Kidney (tissue), 14 donors: ENCODE measurements around the gene CSNK1D. TPM values are rescaled to one million over a fixed set of nuclear protein-coding genes. Genes with fewer than 3 reads are reported as not detected.
A peak's percentile ranks its signal among the peaks of the same experiment; 100 is the strongest.
"Not testable (repeated sequence)": the region's sequence is repeated elsewhere in the genome, so short reads cannot be mapped to it uniquely, and the experiment has no call there.

Source experiments
- DNase-seq, 5 donors: peaks; one replicate each; pipeline ENCODE4 v3.0.0-alpha.2; 2013 to 2020
- FAIRE-seq: peaks from 2 replicates; lab custom pipeline; 2012; peaks lifted over from hg19 to GRCh38; lab: Jason Lieb, UNC
- H3K27ac ChIP-seq, 2 donors: one replicate each; pipeline ENCODE4 v1.7.0; 2013; ENCODE audit warnings: low read depth in 2 of 2, low read length in 2 of 2, inconsistent platforms in 1 of 2
- H3K27me3 ChIP-seq: one replicate; pipeline ENCODE4 v1.7.1; 2013; ENCODE audit warnings: low read length, inconsistent platforms; ENCODE audit not compliant: control insufficient read depth, insufficient read depth
- H3K36me3 ChIP-seq, 3 donors: one replicate each; pipeline versions ENCODE4 v1.7.0 to v1.7.1; 2013; ENCODE audit warnings: low read length in 3 of 3, control low read depth in 1 of 3, inconsistent platforms in 1 of 3; ENCODE audit not compliant: insufficient read depth in 3 of 3, control insufficient read depth in 2 of 3
- H3K4me1 ChIP-seq, 3 donors: one replicate each; pipeline versions ENCODE4 v1.7.0 to v1.7.1; 2013; ENCODE audit warnings: low read length in 3 of 3, inconsistent platforms in 1 of 3, low read depth in 1 of 3; ENCODE audit not compliant: control insufficient read depth in 2 of 3, insufficient read depth in 2 of 3
- H3K4me3 ChIP-seq, 3 donors: one replicate each; pipeline versions ENCODE4 v1.7.0 to v1.8.1; 2013; ENCODE audit warnings: low read length in 3 of 3, control low read depth in 1 of 3, inconsistent platforms in 1 of 3
- H3K9ac ChIP-seq, 3 donors: one replicate each; pipeline versions ENCODE4 v1.7.0 to v1.7.1; 2013; ENCODE audit warnings: low read length in 3 of 3, control low read depth in 1 of 3, inconsistent platforms in 1 of 3
- H3K9me3 ChIP-seq, 3 donors: one replicate each; pipeline versions ENCODE4 v1.7.0 to v1.7.1; 2013; ENCODE audit warnings: low read length in 3 of 3, control low read depth in 1 of 3, inconsistent platforms in 1 of 3; ENCODE audit not compliant: control insufficient read depth in 2 of 3, insufficient read depth in 1 of 3
- CTCF ChIP-seq: IDR thresholded peaks from 3 replicates; pipeline ENCODE4 v1.5.1; 2012; ENCODE audit warnings: mild to moderate bottlenecking, moderate library complexity, borderline replicate concordance; ENCODE audit not compliant: insufficient read depth; ENCODE audit errors: extremely low read depth
- intact Hi-C: fragments of 100-400 bp; cut with DNase I; formaldehyde crosslinking; loops from one replicate; pipeline ENCODE4 v1.11.1; 2022
- polyA plus RNA-seq: library from polyadenylated mRNA; stranded (reverse); fragments of 350-450 nt; fragmentation: Illumina TruSeq; extraction: RNeasy Lipid Tissue Mini Kit (QIAGEN cat#74804); gene quantifications from one replicate; pipeline ENCODE4 v1.2.3, GENCODE V29; 2014; ENCODE audit warnings: low read depth, low replicate concordance; ENCODE audit not compliant: insufficient read depth
- total RNA-seq: library from RNA; stranded (reverse); fragmentation: NEBNext Ultra II Directional; extraction: Animal tissue kit (Norgen Biotek cat#: 25700); gene quantifications from one replicate; pipeline ENCODE4 v1.2.1, GENCODE V29; 2021
- donor health status: control.
- donor health status: control.
- donor health status: control.
- donor health status: control.
- donor health status: control.
- donor health status: DM: yes; HTN: yes; CAD: no.
- donor health status: Normal renal cell carcinoma (clear cell type).

Gene CSNK1D
- total and polyA plus RNA-seq, 2 donors from 2014 or later, result 69.7 to 160 TPM

- no peak overlapping the region for H3K4me3 ChIP-seq
- H3K9ac ChIP-seq, result no peak overlapping the region
- H3K36me3 ChIP-seq, result peaks cover 0 to 34% (median 8%) of the 10 kb centered on the region in 3 donors
- FAIRE-seq (no peak), DNase-seq (no peak)
- peak overlapping the region in 1 of 2 donors; percentile 13 for H3K27ac ChIP-seq
- no peak for TF ChIP-seq CTCF
- no peaks in the 10 kb centered on the region for H3K4me1 ChIP-seq
- no peaks in the 10 kb centered on the region for H3K9me3 ChIP-seq
- no peaks in the 10 kb centered on the region for H3K27me3 ChIP-seq
- intact Hi-C loops, result no loop called here
Observed at GRCh38 chr17:82195675-82196672, 77.5 kb downstream of the CSNK1D start.

GRCh38 chr17:82194765-82195164 lies 78.7 kb downstream of the CSNK1D start:
- no peak overlapping the region for H3K4me3 ChIP-seq
- H3K27ac ChIP-seq, result no peak overlapping the region
- DNase-seq (no peak), FAIRE-seq (no peak)
- H3K9ac ChIP-seq, result no peak overlapping the region
- peaks cover 0 to 31% (median 8%) of the 10 kb centered on the region in 3 donors for H3K36me3 ChIP-seq
- TF ChIP-seq CTCF, result no peak
- H3K9me3 ChIP-seq, result no peaks in the 10 kb centered on the region
- no peaks in the 10 kb centered on the region for H3K4me1 ChIP-seq
- intact Hi-C loops, result no loop called here
- H3K27me3 ChIP-seq, result no peaks in the 10 kb centered on the region

- no peak for DNase-seq
Observed at GRCh38 chr17:82193520-82194220, 79.8 kb downstream of the CSNK1D start.

GRCh38 chr17:82193050-82193449 lies 80.5 kb downstream of the CSNK1D start:
- H3K4me1 ChIP-seq, intact Hi-C loops, DNase-seq, H3K9ac ChIP-seq, H3K4me3 ChIP-seq, FAIRE-seq, H3K27ac ChIP-seq, H3K27me3 ChIP-seq, H3K9me3 ChIP-seq: not testable (repeated sequence)
- peaks cover 0 to 27% (median 8%) of the 10 kb centered on the region in 3 donors for H3K36me3 ChIP-seq

More at GRCh38 chr17:82193520-82194220, 79.8 kb downstream of the CSNK1D start:
- TF ChIP-seq CTCF, result no peak
- no peak overlapping the region for H3K9ac ChIP-seq
- no peaks in the 10 kb centered on the region for H3K4me1 ChIP-seq
- no peak for FAIRE-seq
- H3K4me3 ChIP-seq, result no peak overlapping the region
- H3K9me3 ChIP-seq, result no peaks in the 10 kb centered on the region
- H3K27ac ChIP-seq, result no peak overlapping the region
- peaks cover 0 to 28% (median 8%) of the 10 kb centered on the region in 3 donors for H3K36me3 ChIP-seq
- H3K27me3 ChIP-seq, result no peaks in the 10 kb centered on the region
- intact Hi-C loops, result no loop called here
